ENCODE results near the gene PRG3. TPM values are rescaled to one million over a fixed set of nuclear protein-coding genes. Genes with fewer than 3 reads are reported as not detected.
"Not testable (repeated sequence)": the region's sequence is repeated elsewhere in the genome, so short reads cannot be mapped to it uniquely, and the experiment has no call there.

Gene PRG3
- total RNA-seq, 1 experiment from 2014 or later: not detected

DNA sequence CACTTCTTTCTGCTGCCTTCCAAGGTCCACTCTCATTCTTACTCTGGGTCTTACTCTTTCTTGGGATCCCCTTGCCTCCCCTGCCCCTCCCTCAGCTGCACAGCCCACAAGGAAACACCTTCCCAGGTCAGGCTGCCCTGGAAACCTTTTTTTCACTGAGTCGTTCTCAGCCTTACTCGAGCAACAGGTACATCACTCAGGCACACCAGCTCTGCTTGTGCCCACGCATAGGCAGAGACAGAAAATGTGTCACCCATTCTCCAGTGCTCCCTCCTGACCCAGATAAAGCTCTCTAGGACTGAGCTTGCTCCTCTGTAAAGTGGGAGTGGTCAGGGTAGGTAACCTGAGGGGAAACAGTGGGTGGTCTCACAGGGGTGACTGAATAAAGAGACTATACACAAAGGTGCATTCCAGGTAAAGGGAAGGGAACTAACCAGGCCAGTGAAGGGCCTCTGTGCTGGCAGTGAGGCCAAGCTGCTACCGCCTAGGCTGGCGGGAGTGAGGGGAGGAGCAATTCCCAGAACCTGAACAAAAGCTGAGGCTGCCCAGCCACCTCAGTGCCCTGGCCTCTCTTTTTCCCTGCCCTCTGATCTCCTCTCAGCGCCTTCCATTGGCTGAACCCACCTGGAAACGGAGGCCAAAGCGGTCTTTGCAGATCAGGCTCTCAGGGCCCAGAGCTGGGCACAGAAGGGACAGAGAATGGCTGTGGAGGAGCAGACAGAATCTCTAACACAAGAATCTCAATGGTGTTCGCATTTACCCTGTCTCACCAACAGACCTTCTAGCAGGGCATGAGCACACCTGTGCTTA lies 15.9 kb downstream of the PRG3 start:
- Histone ChIP-seq H3K36me3 (replicated peaks; ENCODE audit: control insufficient read depth, insufficient read depth, low read length) (no peaks in the 10 kb centered on the region), H3K27me3 (ENCODE audit: control insufficient read depth, insufficient read depth, low read length) (no peaks in the 10 kb centered on the region; the same call in 1 of the 2 replicates), H3K4me3 (ENCODE audit: insufficient read depth, low read depth, low read length) (no peak overlapping the region)
- peak; percentile 78 for DNase-seq

DNA sequence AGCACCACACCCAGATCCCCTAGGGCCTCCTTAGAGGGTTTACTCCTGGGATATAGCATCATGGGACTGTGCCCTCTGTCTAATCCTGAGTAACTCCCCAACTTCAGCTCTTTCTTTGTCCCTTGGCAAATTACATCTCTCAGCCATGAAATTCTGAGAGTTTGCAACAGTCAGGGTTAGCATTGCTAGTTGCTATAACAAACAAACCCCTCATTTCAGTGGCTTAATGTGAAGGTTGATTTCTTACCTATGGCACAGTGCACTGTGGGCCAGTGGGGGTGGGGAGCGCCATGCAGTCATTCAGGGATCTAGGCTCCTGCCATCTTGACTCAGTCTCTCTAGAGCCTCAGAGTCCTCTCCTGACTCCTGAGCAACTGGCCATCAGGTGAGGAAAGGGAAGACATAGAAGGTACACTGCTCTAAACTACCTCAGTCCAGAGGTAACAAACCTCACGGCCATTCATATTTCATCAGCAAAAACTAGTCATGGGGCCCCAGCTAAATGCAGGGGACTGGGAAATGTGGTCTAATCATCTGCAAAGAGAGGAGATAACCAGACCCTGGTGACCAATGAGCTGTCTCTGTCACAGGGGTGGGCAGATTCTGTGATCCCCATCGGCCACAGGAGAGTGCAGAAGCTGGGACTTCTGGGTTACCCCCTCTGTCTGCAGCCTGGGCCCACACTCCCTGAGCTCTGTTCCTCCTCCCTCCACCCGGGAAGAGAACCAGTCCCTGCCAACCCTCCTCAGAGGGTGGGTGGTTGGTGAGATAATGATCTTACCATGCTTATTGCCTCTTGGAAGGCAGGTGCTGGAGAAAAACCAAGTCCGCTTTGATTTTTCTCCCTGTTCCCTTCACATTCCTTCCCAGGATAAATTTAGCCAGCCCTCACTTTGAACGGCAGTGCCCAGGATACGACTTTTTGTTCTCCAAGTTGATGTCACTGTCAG lies 17.5 kb downstream of the PRG3 start:
- Histone ChIP-seq H3K36me3 (replicated peaks; ENCODE audit: control insufficient read depth, insufficient read depth, low read length) (no peaks in the 10 kb centered on the region), H3K27me3 (ENCODE audit: control insufficient read depth, insufficient read depth, low read length) (no peaks in the 10 kb centered on the region; the same call in 1 of the 2 replicates), H3K4me3 (ENCODE audit: insufficient read depth, low read depth, low read length) (no peak overlapping the region)
- no peak for DNase-seq

DNA sequence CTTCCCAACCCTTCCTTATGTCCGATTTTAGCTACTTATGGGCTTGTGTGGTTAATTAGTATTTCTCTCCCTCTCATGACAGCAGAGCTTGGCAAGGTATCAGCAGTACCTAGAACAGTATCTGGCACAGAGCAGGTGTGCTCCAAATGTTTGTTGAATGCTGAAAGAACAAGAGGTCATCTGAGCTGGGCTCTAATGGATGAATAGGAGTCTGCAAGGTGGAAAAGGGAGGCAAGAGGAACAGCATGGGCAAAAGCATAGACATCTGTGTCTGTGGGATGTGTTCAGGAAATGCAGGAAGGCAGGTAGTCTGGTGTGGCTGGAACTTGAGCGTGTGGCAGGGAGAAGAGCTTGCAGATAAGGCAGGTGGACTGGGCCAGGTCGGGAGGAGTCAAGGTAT lies 19.0 kb downstream of the PRG3 start:
- Histone ChIP-seq H3K27me3 (ENCODE audit: control insufficient read depth, insufficient read depth, low read length) (no peaks in the 10 kb centered on the region; the same call in 1 of the 2 replicates), H3K4me3 (ENCODE audit: insufficient read depth, low read depth, low read length) (no peak overlapping the region), H3K36me3 (replicated peaks; ENCODE audit: control insufficient read depth, insufficient read depth, low read length) (no peaks in the 10 kb centered on the region)
- DNase-seq: no peak

DNA sequence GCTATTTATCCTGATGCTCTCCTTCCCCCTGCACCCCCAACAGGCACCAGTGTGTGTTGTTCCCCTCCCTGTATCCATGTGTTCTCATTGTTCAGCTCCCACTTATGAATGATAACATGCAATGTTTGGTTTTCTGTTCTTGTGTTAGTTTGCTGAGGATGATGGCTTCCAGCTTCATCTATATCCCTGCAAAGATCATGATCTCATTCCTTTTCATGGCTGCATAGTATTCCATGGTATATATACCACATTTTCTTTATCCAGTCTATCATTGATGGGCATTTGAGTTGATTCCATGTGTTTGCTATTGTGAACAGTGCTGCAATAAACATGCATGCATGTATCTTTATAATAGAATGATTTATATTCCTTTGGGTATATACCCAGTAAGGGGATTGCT lies 19.5 kb downstream of the PRG3 start:
- H3K27me3 ChIP-seq (ENCODE audit: control insufficient read depth, insufficient read depth, low read length); H3K36me3 ChIP-seq (replicated peaks; ENCODE audit: control insufficient read depth, insufficient read depth, low read length); H3K4me3 ChIP-seq (ENCODE audit: insufficient read depth, low read depth, low read length); DNase-seq: not testable (repeated sequence)

DNA sequence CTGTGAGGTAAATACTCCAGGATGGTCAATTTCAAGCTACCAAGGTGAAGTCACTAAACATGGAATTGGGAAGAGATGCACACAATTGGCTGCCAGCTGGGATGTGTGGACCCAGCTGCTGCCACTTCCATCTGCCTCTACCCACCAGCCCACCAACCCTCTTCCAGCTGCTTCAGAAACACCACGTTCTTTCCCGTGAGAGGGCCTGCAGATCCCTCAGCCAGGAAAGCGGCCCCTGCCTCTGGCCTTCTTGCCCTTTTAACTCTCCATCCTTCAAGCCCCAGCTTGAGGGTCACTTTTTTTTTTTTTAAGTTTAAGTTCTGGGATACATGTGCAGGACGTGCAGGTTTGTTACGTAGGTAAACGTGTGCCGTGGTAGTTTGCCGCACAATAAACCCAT lies 20.0 kb downstream of the PRG3 start:
- no peak for DNase-seq
- Histone ChIP-seq H3K4me3 (ENCODE audit: insufficient read depth, low read depth, low read length) (no peak overlapping the region), H3K27me3 (ENCODE audit: control insufficient read depth, insufficient read depth, low read length) (no peaks in the 10 kb centered on the region; the same call in 1 of the 2 replicates), H3K36me3 (replicated peaks; ENCODE audit: control insufficient read depth, insufficient read depth, low read length) (no peaks in the 10 kb centered on the region)

DNA sequence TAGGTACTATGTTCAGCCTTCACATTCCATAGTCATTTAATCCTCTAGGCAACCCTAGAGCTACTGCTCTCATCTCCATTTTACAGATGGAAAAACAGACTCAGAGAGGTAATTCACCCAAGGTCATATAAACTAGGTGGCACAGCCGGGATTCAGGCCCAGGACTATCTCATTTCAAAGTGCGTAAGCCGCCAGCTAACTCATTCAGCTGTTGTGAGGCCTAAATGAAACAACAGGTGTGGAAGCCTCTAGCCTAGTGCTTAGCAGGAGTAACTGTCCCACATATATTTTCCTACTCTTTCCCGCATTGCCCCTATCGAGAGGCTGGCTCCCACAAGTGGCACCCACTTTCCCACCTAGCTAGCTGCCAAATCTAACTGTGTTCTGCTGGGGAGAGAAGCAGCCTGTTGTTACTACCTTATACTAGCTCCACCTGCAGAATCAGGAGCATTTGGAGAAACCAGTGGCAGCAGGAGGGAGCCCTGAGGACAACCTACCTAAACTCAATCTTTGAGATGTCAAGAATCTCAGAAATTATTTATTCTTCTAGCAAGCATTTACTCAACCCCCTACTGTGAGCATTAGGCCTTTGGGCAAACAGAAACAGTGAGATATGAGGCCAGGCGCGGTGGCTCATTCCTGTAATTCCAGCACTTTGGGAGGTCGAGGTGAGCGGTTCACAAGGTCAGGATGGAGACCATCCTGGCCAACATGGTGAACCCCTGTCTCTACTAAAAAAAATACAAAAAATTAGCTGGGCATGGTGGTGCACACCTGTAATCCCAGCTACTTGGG lies 20.9 kb downstream of the PRG3 start:
- Histone ChIP-seq H3K27me3 (ENCODE audit: control insufficient read depth, insufficient read depth, low read length) (no peaks in the 10 kb centered on the region; the same call in 1 of the 2 replicates), H3K4me3 (ENCODE audit: insufficient read depth, low read depth, low read length) (no peak overlapping the region), H3K36me3 (replicated peaks; ENCODE audit: control insufficient read depth, insufficient read depth, low read length) (no peaks in the 10 kb centered on the region)
- no peak for DNase-seq

DNA sequence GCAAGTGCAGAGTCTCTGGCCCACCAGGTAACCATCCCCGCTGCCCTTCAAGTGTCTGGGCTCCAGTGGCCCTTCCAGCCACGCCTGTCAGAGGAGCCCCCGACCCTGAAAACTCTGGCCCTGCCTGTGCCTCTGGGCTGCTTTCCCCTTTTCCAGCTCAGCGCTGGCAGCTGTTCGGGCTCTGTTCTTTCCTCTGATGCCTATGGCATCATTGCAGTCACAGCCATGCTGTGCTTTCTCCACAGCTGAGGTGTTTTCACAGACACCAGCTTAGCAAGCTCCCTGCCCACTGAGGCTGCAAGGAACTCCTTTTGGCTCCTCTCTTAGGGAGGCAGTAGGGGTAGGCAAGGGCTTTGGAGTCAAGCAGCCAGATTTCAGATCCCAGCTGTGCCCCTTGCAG lies 21.6 kb downstream of the PRG3 start:
- DNase-seq: no peak
- Histone ChIP-seq H3K36me3 (replicated peaks; ENCODE audit: control insufficient read depth, insufficient read depth, low read length) (no peaks in the 10 kb centered on the region), H3K27me3 (ENCODE audit: control insufficient read depth, insufficient read depth, low read length) (no peaks in the 10 kb centered on the region; the same call in 1 of the 2 replicates), H3K4me3 (ENCODE audit: insufficient read depth, low read depth, low read length) (no peak overlapping the region)

DNA sequence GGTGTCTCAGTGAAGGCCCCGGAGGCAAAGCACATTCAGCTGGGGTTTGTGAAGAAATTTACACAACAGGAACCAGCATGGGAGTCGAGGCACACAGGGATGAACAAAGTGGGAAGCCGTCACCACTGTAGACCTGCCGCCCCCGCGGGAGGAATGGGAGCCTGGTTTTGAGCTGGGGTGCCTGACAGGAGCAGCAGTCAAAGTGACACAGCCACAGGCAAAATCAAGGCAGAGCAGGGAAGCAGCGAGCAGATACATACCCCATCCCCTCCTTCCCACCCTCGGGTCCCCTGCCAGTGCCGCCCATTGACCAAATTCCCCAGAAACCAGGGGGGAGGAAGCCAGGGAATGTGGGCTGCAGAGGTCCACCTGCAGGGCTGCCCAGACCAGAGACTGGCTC lies 22.0 kb downstream of the PRG3 start:
- Histone ChIP-seq H3K36me3 (replicated peaks; ENCODE audit: control insufficient read depth, insufficient read depth, low read length) (no peaks in the 10 kb centered on the region), H3K27me3 (ENCODE audit: control insufficient read depth, insufficient read depth, low read length) (no peaks in the 10 kb centered on the region; the same call in 1 of the 2 replicates), H3K4me3 (ENCODE audit: insufficient read depth, low read depth, low read length) (no peak overlapping the region)
- DNase-seq: no peak

DNA sequence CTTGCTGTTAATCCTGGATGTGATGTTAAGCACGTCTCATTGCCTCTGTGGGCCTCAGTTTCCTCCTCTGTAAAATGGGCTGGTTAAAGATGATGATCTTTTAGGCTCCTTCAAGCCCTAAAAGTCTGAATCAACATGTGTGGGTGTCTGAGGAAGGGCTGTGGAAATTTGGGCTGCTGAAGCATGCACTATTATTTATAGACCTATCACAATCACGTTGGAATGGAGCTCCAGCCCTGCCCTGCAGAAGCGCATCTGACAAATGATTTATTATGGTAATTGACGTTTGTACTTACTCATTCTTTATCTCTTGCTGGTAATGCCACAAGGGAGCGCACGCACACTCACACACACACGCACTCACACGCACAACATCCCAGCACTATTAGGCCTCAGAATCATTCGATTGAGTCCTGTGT lies 22.4 kb downstream of the PRG3 start:
- Histone ChIP-seq H3K27me3 (ENCODE audit: control insufficient read depth, insufficient read depth, low read length) (no peaks in the 10 kb centered on the region), H3K4me3 (ENCODE audit: insufficient read depth, low read depth, low read length) (no peak overlapping the region), H3K36me3 (replicated peaks; ENCODE audit: control insufficient read depth, insufficient read depth, low read length) (no peaks in the 10 kb centered on the region)
- DNase-seq: no peak

DNA sequence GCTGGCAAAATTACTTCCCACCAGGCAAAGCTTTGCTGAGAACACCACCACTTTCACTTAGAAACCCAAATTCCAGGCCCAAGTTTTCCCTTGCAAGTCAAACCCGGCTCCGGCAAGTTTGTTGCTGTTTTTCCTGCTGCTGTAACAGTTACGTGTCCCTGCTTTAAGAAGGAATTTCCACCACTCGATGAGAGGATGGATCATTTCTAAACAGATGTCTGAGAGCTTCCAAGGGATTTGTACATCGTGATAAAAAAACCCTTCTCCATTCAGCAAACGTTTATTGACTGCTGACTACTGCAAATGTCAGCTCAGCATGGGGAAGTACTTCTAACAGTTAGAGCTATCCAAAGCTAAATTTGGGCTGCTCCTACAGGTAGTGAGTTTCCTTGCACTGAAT lies 23.1 kb downstream of the PRG3 start:
- no peak for DNase-seq
- no peak overlapping the region for H3K4me3 ChIP-seq (ENCODE audit: insufficient read depth, low read depth, low read length)
- H3K27me3 ChIP-seq (ENCODE audit: control insufficient read depth, insufficient read depth, low read length): no peaks in the 10 kb centered on the region
- no peaks in the 10 kb centered on the region for H3K36me3 ChIP-seq (replicated peaks; ENCODE audit: control insufficient read depth, insufficient read depth, low read length)

DNA sequence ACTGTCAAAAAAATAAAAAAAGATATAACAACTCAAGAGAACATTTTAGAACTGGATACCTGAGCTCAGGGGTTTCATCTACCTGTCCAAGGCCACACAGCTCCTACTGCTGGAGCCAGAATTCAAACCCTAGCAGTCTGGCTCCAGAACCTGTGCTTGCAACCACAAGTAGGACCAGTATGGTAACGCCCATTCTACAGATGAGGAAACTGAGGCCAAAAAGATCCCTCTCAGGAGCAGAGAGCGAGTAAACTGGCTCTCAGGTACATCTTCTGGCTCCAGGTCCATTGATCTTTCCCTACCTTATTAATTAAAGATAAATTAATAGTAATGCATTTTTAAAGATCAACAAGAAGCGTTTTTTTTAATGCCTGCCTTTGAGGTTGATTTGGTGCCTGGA lies 23.6 kb downstream of the PRG3 start:
- H3K36me3 ChIP-seq (replicated peaks; ENCODE audit: control insufficient read depth, insufficient read depth, low read length): no peaks in the 10 kb centered on the region
- H3K27me3 ChIP-seq (ENCODE audit: control insufficient read depth, insufficient read depth, low read length): no peaks in the 10 kb centered on the region
- H3K4me3 ChIP-seq (ENCODE audit: insufficient read depth, low read depth, low read length): no peak overlapping the region
- no peak for DNase-seq

DNA sequence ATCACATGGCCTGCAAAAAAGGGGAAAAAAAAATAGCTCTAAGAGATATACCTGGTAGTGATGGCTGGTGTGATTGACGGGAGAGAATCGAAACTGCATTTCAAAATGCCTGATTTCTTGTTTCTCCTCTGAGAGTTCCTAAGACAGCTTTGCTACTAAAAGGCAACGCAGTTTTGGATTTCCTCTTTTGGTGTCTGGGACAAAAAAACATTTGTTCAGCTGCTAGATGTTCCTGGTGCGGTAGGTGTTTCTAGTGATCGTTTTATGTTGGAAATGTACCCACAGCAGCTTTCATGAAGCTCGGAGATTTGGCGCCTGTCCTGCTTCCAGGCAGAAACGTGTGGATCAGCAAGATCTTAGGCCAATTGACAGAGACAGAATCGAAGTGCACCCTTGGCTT lies 24.7 kb downstream of the PRG3 start:
- no peak for DNase-seq
- Histone ChIP-seq H3K36me3 (replicated peaks; ENCODE audit: control insufficient read depth, insufficient read depth, low read length) (no peaks in the 10 kb centered on the region), H3K27me3 (ENCODE audit: control insufficient read depth, insufficient read depth, low read length) (no peaks in the 10 kb centered on the region), H3K4me3 (ENCODE audit: insufficient read depth, low read depth, low read length) (no peak overlapping the region)

DNA sequence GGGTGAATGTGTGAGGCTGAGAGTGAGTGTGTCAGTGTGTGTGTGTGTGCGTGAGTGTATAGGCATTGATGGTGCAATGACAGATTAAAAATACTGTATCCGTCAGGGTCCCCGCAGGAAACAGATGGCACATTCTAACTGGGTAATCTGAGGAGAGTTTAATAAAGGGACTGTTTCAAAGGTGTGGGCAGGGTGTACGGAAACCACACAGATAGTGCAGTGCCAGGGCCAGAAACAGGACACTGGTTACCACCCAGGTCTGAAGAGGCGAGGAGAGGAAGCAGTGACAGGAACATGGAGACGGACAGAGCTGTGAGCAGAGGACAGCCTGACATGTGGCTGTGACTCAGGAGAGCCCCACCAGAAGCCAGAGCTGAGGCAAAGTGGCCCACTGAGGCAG lies 26.3 kb downstream of the PRG3 start:
- no peak for DNase-seq
- H3K4me3 ChIP-seq (ENCODE audit: insufficient read depth, low read depth, low read length): no peak overlapping the region
- H3K36me3 ChIP-seq (replicated peaks; ENCODE audit: control insufficient read depth, insufficient read depth, low read length): no peaks in the 10 kb centered on the region
- no peaks in the 10 kb centered on the region; the same call in 1 of the 2 replicates for H3K27me3 ChIP-seq (ENCODE audit: control insufficient read depth, insufficient read depth, low read length)

DNA sequence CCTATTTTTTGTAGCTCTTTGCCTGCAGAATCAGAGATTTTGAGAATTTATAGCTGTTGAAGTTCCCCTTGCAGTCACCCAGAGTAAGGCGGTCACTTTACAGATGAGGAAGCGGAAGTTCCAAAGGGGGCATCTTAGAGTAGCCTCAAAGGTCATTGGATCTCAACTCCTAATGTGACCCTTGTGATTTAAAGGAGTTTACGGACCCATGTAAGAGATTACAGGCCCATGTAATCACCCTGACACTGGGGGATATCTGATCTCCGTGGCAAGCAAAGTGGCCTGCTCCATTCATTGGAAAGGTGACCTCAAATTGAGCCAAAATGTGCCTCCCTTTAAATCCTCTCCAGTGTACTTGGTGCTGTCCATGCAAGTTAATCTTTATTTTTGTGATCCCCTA lies 27.1 kb downstream of the PRG3 start:
- H3K4me3 ChIP-seq (ENCODE audit: insufficient read depth, low read depth, low read length): no peak overlapping the region
- no peaks in the 10 kb centered on the region for H3K36me3 ChIP-seq (replicated peaks; ENCODE audit: control insufficient read depth, insufficient read depth, low read length)
- no peak for DNase-seq
- no peaks in the 10 kb centered on the region; the same call in 1 of the 2 replicates for H3K27me3 ChIP-seq (ENCODE audit: control insufficient read depth, insufficient read depth, low read length)
